ENCODE data around the gene FREM2.

The FREM2 gene

GRCh38 chr13:38688674-38689073 is 1.8 kb downstream of the FREM2 start:
- DNase-seq: no peak

GRCh38 chr13:38690231-38690630 is 3.4 kb downstream of the FREM2 start:
- no peak for DNase-seq

- no peak for DNase-seq
Measured at GRCh38 chr13:38693168-38693567, 6.3 kb downstream of the FREM2 start.

DNA sequence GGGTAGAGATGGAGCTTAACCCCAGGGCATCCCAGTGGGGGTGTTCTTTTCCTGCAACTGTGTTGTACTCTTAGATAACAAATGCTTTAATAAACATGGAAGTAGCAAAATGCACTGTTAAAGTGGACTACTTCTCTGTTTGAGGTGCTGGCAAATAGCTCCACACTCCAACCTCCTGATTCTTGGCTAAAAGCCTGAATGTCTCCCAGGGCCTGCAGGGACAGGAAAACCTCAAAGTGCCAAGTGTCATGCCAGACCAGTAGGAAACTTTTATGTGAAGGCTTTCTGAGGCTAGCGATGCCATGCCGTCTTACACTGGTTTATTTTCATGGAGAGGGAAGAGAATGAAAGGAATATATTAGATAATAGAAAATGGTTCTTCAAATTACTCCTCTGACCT is 6.8 kb downstream of the FREM2 start:
- DNase-seq: no peak

GRCh38 chr13:38697197-38697596 is 10.3 kb downstream of the FREM2 start:
- no peak for DNase-seq

GRCh38 chr13:38697628-38698333 is 10.9 kb downstream of the FREM2 start:
- DNase-seq: peak in 1 of 2 experiments; percentile 5

DNA sequence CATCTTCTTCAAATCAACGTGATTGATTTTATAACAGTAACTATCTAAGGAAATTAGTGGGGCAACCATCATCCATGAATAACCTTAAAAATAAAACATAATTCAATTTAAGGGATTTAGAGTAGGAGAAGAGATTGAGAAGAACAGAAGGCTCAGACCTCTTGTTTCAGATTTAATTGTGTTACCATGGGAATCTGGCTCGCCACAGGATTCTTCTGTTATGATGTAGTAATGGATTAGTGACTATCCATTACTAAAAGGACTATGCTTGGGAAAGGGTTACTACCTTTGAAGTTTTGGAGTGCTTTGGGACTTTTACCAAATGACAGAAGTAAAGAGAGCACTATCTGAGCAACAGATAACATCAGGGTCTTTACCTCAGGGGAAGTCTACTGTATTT is 13.2 kb downstream of the FREM2 start:
- DNase-seq: no peak

DNA sequence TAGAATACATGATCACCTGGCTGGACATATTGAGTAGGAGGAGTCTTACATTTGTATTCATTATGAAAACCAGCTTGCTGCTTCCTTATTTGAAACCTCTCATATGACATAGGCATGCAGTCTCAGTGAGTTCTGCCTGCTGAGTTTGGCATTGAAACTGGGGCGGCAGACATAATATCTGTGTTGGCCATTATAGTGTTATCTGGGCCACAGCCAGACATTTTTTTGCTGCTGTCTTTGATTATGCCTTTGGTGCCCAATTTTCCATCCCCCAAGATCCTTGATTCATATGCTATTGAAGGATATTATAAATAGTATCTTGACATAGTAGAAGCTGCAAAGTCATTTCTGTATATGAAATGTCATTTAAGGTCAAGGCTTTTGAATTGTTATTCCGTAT is 15.8 kb downstream of the FREM2 start:
- no peak for DNase-seq

GRCh38 chr13:38703255-38703654 is 16.4 kb downstream of the FREM2 start:
- no peak for DNase-seq

DNA sequence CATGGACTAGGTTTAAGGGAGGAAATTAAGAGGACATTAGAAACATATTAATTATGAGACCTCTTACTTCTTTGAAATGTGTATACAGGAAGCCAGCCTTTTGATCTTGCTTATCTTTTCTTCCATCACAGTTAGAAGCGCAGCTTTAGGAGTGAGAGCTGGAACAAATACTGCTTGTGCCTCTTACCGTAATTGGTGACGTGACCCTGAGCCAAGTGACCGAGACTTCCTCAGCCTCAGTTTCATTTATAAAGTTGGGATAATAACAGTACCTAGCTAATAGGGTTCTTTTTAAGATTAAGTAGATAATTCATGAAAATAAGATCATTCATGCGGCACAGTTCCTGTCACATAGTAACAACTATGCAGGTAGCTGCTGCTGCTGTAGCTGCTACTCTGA is 18.5 kb downstream of the FREM2 start:
- no peak for DNase-seq

GRCh38 chr13:38707460-38707859 is 20.6 kb downstream of the FREM2 start:
- DNase-seq: no peak

DNA sequence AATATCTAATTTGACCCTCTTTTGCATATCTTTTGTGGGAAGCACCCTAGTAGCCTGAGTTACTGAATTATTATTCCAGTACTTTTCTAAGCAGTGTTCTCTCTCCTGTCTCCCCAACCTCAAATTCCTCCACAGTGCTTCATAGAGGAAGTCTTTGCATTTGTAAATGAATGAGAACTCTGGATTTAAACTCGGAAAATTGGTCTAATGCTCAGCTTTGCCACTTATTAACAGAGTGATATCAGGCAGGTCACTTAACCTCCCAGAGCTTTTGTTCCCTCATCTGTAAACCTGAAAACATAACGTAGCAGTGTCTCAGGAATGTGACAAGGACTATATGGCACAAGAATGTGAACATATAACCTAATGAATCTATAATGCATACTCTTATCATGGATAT is 26.2 kb downstream of the FREM2 start:
- no peak for DNase-seq

GRCh38 chr13:38718374-38718773 is 31.5 kb downstream of the FREM2 start:
- DNase-seq: no peak

DNA sequence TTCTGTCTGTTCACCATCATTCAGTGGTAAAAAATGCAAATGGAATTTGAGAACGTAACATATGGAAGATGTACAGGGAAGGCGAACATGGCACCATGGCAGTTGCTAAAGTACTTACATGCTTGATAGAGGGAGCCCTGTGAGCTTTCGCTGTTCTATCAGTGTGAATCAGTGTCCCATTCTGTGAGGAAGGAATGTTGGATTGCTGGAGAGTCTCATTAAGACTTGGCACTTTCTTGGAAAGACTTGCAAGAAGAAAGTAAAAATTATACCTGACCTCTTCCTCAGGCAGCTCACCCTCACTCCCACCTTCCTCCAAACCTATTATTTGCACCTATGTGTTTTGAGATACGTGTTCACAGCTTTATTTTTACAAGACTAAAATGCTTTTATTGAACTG is 43.5 kb downstream of the FREM2 start:
- no peak for DNase-seq

DNA sequence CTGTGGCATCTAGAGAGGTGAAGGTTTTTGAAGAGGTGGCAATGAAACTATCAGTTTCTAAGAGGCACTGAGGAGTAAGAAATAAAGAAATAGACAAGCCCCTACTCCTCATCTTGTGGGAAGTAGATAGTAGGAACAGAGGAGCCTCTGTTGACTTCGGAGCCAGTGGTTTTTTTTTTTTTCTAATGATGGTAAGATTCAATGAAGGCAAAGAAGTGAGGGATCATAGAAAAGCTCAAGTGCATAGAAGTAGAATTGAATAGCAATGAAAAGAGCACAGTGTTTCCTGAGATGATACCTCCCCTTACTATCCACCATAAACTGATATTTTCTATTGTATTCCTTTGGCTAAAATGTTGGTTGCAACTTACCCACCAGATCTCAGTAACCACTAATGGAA is 46.3 kb downstream of the FREM2 start:
- DNase-seq: no peak

DNA sequence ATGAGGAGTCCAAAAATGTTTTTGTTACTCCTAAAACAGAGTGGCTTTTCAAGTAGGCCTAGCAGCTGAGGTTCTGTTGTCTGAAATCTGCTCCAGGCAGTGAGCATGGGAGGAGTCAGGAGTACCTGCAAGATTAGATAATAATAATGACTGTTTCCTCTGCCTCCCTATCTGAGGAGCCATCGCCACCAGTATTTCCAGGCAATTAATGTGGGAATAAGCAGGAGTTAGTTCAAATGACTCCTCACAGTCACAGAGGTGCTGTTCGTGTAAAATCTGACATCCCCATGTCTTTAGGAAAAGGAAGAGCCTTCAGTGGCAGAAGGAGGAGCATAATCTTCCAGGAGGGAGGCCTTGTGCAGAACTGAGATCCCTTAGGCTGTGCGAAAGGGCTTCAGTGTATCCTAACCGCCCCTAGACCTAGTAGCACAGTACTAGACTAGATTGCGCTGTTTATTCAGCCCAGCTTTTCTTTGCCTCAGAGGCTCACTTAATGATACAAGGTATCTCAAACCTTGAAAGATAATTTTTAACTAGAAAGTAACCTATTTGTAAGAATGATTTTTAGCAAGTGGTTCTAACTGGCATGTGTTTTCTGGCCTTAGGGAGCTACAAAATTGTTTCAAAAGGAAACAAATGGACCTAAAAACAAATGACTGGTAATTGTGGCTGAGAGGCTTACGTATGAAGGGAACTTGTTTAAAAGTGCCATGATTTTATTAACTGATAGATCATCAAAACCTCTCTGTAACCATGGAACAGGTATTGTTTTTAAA is 49.0 kb downstream of the FREM2 start:
- no peak for DNase-seq

DNA sequence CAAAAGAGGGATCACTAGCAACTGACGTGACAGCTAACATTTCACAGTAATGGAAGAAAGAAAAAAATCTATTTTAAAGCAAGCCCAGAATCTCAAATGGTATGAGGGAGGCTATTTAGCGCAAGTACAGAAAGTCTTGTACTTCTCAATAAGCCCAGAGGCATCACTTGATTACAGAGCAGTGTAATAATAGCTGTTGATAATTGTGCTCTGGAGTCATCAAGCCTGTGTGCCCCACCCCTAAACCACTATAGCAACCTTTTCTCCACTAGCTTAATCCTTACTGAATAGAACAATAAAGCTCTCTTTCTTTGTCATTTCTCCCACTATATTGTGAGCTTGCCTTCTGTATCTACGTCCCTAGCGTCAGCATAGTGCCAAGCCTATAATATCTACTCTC is 56.6 kb downstream of the FREM2 start:
- no peak for DNase-seq

- no peak for DNase-seq
Measured at GRCh38 chr13:38752686-38753085, 65.8 kb downstream of the FREM2 start.

- DNase-seq: no peak
Measured at GRCh38 chr13:38753878-38754277, 67.0 kb downstream of the FREM2 start.

DNA sequence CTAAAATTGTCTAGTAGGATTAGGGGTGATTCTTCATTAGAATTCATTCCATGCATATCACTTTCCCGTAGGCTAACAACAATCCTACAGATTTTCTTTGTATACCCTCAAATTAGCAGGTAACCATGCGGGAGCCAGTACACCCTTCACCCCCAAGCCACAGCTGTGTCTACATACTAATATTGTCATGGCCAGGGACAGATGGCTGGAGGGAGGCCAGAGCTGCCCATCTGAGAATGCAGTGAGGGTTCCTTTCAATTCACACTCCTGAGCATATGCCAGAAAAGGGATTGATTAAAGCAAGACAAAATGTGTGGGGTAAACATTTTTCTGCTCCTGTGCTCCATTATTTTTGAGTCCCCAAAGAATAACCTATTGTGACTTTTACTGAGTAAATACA is 68.9 kb downstream of the FREM2 start:
- no peak for DNase-seq

GRCh38 chr13:38758277-38758676 is 71.4 kb downstream of the FREM2 start:
- DNase-seq: no peak

- no peak for DNase-seq
Measured at GRCh38 chr13:38759390-38759789, 72.5 kb downstream of the FREM2 start.

DNA sequence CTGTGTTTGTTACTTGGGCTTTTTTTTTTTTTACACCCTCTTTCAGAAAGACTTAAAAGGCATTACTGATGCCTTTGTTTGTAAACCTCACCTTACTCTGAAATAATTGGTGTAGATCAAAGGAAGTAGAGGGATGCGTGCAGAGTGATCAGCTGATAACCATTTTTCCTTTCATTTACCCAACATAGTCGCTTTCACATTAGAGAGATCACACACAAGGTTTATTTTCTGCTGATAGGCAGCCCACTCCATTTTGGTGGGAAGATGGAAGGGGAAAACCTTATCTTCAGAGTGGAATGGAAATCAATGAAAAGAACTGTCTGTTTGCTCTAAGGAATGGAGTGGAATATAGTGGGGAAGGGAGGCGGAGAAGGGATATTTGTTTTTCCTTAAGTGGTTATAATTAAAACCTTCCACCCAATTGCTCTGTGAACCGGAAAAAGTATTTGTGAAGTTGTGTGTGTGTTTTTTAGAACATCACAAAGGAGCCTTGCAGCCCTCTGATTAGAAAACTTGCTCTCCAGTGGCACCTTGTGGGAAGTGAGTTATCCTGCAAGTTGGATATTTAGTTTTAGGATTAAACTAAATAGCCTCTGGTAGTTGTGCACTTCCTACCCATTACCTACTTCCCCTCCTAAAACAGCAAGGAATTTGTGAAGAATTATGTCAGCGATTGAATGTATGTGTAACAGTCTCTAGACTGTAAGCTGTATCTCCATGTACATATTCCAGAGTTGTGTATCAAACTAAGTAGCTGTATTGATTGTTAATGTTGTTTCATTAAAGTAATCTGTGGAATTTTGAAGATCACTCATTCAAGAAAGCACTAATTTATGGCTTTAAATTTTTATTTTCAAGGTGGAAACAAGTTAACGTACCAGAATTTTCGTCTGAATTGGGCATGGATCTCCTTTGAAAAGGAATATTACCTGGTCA is 76.8 kb downstream of the FREM2 start:
- DNase-seq: peak in 1 of 2 experiments; percentile 13

DNA sequence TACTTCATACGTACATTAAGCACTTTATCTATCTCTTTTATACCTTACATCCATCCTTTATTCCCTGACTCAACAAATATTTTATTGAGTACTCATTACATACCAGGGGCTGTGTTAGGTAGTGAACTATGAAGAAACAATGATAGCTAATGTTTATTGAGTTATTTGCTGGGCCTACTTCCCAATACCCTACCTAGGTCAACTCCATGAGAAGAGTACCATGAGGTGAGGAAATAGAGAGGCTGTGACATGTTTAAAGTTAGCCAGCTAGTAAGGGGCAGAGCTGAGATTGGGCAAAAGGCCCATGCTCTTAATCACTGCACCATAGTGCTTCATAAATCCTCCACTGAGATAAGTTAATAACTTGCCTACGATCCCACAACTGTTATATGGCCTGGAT is 79.9 kb downstream of the FREM2 start:
- DNase-seq: no peak

All from SW 1271 (cell line).